ENCODE data around the gene ZNF552. TPM values are rescaled to one million over a fixed set of nuclear protein-coding genes. Genes with fewer than 3 reads are reported as not detected.

ZNF552 gene
- total RNA-seq, 1 donor from 2014 or later: 4.0 TPM

GRCh38 chr19:57779220-57779845 is 35.4 kb downstream of the ZNF552 start:
- no peak for DNase-seq (ENCODE audit: low spot score)

- DNase-seq (ENCODE audit: low spot score): no peak
Measured at GRCh38 chr19:57778336-57778735, 36.4 kb downstream of the ZNF552 start.

DNA sequence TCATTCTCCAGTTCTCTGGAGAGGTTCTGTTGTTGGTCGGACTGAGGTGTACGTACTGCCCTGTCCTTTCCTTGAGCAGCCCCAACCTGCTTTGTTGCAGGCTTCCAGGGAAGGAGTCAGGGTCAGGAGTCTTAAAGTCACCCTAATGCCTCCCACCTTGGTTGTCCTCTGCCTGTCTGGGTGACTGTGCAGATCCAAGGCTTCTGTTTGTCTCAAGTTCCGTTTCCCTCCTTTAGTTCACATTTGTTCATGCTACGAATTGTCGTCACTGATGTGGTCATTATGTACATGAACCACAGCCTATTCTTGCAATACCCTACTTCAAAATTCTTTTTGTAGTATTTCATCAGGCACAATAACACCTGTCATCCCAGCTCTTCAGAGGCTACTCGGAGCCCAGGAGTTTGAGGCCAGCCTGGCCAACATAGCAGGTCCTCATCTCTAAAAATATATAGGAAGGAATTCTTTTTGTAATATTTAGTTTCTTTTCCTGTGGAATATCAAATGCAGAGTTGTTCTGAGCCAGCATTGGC is 37.9 kb downstream of the ZNF552 start:
- DNase-seq (ENCODE audit: low spot score): no peak

DNA sequence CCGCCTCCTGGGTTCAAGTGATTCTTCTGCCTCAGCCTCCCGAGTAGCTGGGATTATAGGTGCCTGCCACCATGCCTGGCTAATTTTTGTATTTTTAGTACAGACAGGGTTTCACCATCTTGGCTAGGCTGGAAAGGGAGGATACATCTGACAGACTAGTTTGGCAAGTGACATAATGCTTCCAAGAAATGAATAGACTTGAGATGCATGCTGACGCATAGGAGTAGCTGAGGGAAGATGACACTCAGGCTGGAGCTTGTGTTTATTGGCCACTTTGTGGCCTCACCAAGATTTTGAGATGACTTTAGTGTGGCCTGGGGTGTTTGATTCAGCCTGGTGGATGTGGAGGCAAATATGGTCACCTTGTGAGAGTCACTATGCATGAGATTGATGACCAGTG is 41.2 kb downstream of the ZNF552 start:
- no peak for DNase-seq (ENCODE audit: low spot score)

DNA sequence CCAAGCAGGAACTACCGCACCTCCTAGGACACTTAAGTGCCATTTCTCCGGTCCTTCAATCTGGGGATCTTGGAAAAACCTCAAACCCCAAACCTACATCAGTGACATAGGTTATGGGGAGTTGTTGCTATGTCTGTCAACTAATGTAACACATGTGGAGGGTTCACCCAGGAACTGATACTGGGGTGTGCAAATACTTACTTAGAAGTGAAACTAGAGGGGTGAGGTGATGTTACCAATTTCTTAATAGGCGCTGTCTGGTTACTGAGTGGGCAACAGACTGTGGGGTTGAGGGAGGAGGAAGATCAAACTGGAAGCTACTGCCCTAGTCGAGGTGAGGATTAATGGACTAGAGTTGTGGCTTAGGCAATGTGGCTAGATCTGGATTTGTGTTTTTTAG is 43.3 kb downstream of the ZNF552 start:
- DNase-seq (ENCODE audit: low spot score): no peak

DNA sequence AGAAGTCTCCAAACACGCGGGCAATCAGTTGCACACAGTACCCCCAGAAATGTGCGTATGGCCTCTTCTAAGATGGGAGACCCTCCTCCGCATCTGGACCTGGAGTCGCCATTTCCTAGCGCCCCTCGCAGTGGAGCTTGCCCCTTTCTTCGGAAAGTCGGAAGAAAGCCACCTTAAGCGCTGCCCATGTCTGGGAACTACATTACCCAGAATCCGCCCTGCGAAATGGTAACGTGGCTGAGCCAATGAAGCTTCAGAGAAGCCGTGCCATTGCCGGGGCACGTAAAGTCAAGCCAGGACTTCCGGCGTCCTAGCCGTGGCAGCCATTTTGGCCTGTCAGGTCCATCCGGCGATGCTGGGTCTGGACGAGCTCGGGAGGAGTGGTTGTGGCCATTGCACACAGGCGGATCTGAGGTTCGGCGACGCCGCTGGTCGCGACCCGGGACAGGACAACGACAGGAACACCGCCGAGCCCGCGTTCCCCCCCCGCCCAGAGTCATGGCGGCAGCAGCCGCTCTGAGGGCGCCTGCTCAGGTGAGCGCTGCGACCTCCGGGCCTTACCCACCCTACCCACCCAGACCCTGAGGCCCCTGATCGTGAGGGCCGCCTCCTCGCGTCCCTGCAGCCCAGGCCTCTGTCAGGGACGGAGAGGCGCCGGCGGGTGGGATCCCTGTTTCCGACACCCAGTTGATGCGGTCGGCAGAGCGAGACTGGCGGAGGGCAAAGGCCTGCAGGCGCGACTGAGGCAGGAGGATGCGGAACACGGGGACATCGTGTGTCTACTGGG is 45.2 kb downstream of the ZNF552 start, which contains the start of gene ZNF586:
Gene ZNF586, plus strand, starts transcription at position 332 of the 787 bp plus-strand sequence. Its CDS starts 167 bp downstream, at position 499.
- DNase-seq (ENCODE audit: low spot score): peak; percentile 95

DNA sequence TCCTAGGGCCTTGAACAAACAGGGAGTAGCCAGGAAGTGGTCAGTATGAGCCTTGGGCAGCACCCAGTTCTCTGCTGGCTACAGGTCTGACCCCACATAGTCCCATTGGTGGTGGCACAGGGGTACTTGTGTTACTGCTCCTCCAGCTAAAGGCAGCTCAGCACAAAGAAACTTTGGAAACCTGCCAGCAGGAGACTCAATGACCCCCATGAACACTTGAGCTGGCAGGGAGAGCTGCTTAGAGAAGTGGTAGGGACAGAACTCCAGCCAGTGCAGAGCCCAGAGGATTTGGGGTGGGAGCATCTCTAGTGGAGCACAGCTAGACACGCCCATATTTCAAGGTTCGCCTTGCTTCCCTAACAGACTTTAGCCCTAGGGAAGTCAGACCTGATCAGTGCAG is 55.6 kb downstream of the ZNF552 start:
- DNase-seq (ENCODE audit: low spot score): no peak

DNA sequence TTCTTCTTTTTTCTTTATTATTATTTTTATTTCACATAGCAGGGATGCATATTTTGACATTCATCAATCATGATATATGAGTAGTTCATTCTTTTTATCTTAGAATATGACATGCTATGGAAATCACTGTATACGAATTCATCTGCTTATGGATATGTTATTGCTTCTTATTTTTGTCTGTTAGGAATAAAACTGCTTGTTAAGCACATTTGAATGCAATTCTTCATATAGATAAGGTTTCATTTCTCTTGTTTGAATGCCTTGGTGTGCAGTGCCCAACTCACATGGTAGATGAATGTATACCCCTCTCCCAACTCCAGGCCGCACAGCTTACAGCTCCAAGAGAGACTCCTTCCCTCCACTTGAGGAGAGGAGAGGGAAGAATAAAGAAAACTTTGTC is 56.8 kb downstream of the ZNF552 start:
- DNase-seq (ENCODE audit: low spot score): no peak

Other genes with a start within 250 kb of the ZNF552 start
- 4.5 TPM for gene ZNF416, start 236.0 kb downstream of the ZNF552 start, total RNA-seq
- gene ZIK1, start 230.8 kb downstream of the ZNF552 start, total RNA-seq: 2.4 TPM
- gene ZNF530, start 215.0 kb downstream of the ZNF552 start, total RNA-seq: 3.0 TPM
- gene ZNF134, start 200.7 kb downstream of the ZNF552 start, total RNA-seq: 10.2 TPM
- 6.8 TPM for gene ZNF211, start 181.7 kb downstream of the ZNF552 start, total RNA-seq
- not detected for gene ZSCAN4, start 146.0 kb downstream of the ZNF552 start, total RNA-seq
- gene ZNF551, start 132.9 kb downstream of the ZNF552 start, total RNA-seq: 9.9 TPM
- 4.8 TPM for gene ZNF154, start 105.7 kb downstream of the ZNF552 start, total RNA-seq
- 3.9 TPM for gene ZNF671, start 87.3 kb downstream of the ZNF552 start, total RNA-seq
- 11.5 TPM for gene ZNF776, start 68.1 kb downstream of the ZNF552 start, total RNA-seq
- gene ZNF586, start 45.2 kb downstream of the ZNF552 start, total RNA-seq: 13.0 TPM
- 16.6 TPM for gene ZNF587B, start 15.4 kb upstream of the ZNF552 start, total RNA-seq
- gene ZNF587, start 34.9 kb upstream of the ZNF552 start, total RNA-seq: 25.7 TPM
- 19.7 TPM for gene ZNF814, start 74.1 kb upstream of the ZNF552 start, total RNA-seq
- 11.1 TPM for gene ZNF417, start 101.7 kb upstream of the ZNF552 start, total RNA-seq
- gene ZNF418, start 120.5 kb upstream of the ZNF552 start, total RNA-seq: 5.2 TPM
- gene ZNF256, start 132.8 kb upstream of the ZNF552 start, total RNA-seq: 4.0 TPM
- gene C19orf18, start 159.6 kb upstream of the ZNF552 start, total RNA-seq: 1.3 TPM
- gene ZNF606, start 187.9 kb upstream of the ZNF552 start, total RNA-seq: 7.9 TPM
- gene ZSCAN1, start 219.1 kb upstream of the ZNF552 start, total RNA-seq: not detected
- 3.5 TPM for gene ZNF135, start 244.4 kb upstream of the ZNF552 start, total RNA-seq

All from mesenteric fat pad (tissue), 1 donor.